ACHN (cell line): ENCODE measurements around the gene DLGAP1.
"Not testable (repeated sequence)": the region's sequence is repeated elsewhere in the genome, so short reads cannot be mapped to it uniquely, and the experiment has no call there.

Experiments
- DNase-seq: peaks from one replicate; pipeline ENCODE4 v3.0.0-alpha.2; 2015
- in situ Hi-C: cut with HindIII; loops from 2 replicates; pipeline ENCODE4 v1.10.0; 2017; ENCODE audit warnings: low sequenced_read_pairs, low pct_ligation_motif_present, low pct_unique_long_range_greater_than_20kb

Gene DLGAP1

DNA sequence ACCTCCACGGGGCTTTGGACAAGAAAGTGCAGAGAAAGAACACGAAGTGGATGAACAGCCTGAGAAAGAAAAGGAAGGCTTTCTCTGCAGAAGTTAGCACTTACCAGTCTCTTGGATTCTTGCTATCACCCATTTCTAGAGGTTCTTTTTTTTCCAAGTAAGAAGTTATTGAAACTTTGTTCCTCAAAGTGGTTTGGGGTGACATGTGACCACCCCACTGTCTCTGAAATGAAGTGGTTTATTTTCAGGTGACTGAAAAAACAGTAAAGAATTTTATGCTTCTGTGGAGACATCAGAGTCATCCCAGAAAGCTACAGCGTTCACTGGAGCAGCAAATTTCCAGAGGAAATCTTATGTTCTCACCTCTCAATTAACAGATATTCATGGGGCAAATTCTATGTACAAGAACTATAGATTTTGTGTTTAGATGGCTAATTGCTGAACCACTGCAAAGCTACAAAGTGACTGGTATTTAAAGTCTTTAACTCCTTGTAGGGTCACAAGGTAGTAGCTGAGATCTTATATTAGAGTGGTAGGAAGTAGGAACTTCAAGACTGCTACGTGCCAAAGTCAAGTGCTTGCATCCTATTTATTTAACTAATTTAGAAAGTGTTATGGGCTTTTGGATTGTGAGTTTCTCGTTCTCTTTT, 737.6 kb downstream of the DLGAP1 start:
- DNase-seq, result no peak
- in situ Hi-C loops, result no loop called here

DNA sequence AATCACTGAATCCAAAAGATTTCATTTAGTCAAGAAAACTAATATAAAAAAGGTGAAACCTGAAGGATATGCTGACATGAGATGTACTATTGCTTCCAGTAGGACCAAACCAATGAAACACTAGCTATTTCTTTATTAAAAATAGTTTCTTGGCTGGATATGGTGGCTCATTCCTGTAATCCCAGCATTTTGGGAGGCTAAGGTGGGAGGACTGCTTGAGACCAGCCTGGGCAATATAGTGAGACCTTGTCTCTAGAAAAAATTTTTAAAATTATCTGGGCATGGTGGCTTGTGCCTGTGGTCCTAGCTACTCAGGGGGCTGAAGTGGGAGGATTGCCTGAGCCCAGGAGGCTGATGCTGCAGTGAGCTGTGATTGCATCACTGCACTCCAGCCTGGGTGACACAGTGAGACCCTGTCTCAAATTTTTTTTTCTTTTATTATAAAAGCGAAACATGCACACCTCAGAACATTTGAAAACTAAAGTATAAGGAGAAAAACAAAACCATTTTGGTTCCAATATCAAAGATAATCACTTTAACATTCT, 738.9 kb downstream of the DLGAP1 start:
- in situ Hi-C loops, result no loop called here
- no peak for DNase-seq

DNA sequence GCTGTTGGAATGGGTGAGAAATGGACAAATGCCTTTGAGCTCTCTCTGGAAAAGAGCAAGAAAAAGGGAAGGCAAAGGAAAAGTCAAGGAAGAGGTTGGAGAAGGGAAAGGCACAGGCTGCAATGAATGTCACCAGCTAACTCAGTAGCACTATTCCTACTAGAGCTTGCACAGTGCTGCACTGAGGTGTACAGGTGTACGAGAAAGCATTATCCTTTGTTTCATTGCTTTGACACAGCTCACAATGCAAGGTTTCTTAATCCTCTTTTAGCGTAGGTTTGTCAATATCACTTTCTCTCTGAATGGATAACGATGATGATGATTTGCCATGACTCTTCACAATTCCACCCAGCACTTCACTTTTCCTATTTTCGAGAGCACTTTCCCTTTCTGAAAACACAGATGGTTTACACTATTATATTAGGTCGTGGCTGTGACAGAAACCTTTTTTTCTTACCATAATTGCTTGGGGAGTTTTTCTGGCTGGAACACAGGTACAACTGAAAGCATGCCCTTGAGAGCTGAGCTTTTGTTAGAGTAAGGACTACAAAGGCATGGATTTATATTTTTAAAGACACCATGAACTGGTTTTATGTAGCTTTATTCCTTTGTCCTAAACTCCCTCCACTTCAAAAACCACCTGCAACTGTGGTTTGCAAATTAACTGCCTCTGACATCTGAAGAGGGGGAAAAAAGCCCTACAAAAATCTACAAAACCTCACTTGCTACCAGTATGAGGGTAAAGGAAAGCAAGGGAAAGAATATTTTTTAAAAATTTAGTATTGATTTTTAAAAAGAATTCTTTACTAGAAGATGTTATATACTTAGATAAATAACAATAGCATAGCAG, 739.7 kb downstream of the DLGAP1 start:
- in situ Hi-C loops, result no loop called here
- no peak for DNase-seq

DNA sequence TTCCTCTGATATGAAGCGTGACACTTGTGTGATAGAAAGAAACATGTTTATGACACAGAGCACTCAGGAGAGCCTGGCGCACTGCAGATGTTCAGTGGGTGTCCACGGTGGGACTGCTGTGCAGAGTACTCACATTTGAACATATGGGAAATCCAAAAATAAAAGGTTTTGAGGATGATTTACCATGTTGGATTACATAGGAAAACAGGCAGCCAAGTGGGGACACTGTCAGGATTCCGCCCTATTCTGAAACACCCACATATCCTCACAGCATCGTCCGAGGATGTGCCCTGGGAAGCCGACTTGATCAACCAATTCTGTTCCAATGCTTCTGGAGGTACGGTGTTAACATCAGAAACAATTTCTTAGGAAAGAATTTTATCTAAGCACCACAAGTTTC, 741.4 kb downstream of the DLGAP1 start:
- no peak for DNase-seq
- in situ Hi-C loops, result no loop called here

DNA sequence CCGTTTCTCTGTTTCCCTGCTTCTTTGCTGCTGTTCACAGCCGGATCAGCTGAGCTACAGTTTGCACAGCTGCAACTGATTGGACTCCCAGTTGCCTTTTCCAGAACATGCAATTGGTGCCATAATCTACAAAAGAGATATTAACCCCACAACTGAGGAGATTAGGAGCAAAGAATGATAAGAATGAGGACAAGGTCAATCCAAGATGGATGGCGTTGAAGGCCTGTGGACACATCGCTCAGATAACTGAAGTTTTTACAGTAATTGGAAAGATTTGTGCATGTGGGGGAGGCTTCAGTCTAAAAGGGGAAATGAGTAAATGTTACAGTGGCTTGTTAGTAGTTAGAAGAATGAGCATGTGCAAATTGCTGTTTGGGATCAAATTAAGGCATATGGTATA, 741.9 kb downstream of the DLGAP1 start:
- no peak for DNase-seq
- in situ Hi-C loops, result no loop called here

DNA sequence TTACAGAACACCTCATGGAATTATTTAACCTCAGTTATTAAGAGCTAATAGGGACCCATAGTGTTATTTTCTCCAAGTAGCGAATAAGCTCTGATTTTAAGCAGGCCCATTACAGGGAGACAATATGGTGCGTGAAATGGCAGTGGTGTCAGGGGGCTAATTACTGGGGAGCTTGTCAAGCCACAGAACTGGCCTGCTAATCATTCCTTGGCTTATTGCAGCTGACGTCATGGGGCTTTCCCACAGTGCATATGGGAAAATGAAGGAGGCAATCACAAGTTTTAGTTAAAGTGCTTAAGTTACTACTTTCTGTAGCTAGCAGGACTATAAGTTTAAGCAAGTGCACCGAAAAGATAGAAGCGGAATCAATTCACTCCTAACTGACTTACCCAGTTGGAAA, 742.6 kb downstream of the DLGAP1 start:
- no peak for DNase-seq
- in situ Hi-C loops, result no loop called here

DNA sequence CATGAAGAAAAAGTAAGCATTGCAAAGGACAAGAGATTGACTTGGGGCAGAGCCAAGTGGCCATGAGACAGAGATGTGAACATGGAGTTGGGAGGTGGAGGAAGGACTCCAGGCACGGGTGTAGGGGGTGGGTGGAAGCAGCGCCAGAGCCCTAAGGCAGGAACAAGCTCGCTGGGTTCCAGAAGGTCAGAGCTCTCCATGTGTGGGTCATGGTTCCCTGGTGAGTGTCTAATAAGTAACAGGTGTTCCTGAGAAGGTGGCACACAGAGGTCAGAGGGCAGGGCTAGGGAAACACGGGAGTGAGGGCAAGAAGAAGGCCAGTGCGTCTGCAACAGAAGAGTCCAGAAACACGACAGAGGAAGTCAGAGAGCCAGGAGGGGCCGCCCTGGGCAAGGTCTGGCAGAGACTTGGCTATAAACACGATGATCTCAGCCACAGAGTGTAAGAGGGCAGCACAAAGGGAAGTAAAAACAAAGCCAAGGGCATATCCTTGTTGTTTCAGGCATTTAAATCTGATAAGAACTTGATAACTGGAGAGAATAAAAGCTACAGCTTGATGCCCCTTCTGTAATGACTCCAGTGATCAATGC, 744.3 kb downstream of the DLGAP1 start:
- peak; percentile 17 for DNase-seq
- in situ Hi-C loops, result no loop called here

DNA sequence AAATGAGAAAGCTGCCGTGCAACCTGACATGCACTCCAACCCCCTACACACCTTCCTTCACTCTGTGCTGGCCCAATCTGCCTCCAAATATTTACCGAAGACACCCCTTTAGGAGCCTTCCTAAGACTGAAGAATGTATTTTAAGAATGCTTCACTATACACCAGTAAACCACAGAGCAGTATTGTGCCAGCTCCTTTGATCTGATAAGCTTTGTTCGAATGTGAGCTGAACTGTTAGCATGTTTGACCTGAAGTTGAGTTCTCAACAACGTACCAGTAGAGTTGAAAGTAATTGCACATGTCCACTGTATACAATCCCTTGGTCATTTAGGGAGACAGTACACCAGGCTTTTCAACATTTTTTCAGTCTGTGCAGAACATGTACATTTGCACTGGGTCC, 745.9 kb downstream of the DLGAP1 start:
- no peak for DNase-seq
- in situ Hi-C loops, result no loop called here

DNA sequence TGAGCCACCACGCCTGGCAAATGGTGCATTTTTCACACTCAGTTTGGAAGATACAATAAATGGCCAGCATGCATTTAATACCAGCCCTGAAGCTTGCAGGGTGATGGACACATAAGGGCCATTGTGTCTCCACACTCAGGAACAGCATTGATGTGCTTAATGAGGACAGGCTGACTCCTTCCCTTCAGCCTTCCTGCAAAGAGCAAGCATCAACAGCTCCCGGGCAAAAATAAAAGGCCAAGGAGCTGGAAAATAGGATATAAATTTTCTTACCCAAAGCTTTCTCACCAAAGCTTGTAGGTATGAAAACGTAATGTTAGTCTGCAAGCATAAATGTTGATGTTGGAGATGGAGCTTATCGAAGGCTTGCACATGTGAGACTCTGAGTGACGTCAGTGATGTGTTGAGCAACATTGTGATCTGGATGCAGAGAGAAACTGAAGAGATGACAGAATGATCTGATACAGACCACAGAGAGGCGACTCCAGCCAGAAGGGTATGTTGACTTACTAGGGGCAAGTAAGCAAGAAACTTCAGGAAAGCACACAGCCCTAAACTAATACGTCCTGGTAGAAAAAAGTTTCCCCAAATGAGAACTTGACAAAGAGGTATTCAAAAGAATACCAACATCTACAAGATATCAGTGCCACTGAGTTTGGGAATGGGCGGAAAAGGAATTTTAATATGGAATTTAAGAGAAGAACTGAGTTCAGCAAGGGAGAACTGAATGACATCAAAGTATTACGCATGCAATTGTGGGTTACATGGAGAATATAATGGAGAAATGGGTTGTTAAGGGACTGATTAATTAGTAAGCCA, 748.6 kb downstream of the DLGAP1 start:
- in situ Hi-C loops, result no loop called here
- DNase-seq, result no peak

DNA sequence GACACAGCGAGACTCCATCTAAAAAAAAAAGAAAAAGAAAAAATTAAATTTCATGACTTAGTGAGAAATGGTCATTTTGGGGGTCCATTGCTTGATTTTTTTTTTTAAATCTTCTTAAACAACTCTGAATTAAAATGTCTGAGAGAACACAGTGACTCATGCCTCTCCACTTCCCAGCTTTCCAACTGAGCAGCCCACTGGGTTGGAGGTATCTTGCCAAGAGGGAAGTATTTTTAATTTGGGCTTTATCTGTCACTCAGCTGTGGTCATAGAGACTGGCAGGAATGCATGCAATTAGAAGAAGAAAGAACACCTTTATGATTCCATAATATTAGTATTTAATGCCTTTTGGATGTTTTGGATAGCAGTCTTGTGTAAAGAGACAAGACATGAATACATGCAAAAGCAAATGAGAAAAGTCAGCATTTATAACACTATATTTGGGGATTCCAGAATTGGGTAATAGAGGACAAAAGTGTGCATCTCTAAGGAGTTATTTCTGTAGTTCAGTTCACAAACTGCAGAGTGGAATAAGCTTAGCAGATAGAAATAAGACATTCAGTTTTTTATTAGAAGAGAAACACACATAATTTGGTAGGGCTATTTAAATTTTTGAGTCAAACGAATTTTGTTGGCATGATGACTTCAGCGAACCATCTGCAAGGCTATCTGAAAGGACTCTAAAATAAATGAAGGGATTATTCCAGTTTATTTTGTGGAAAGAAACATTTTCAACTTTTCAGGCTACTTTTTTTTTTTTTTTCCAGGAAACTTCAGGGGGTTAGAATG, 750.4 kb downstream of the DLGAP1 start:
- in situ Hi-C loops, result no loop called here
- peak; percentile 21 for DNase-seq

DNA sequence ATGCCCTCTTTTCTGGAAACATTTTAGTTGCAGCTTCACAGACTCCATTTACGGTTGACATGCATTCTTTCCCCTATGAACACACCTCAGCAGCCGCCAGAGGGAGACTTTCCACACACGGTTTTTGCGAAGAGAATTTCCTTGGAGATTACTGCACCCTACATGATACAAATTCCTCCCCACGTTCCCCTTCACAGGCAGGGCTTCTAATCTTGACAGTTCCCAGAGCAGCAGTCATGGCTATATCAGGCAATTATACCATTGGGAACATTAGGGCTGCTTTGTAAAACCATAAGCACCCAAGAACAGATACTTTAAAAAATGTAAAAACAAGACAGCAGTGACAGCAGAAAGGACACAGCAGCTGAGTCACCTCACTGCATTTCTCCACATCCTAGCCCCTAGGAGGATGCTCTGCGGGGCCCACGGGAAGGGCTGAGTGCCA, 751.4 kb downstream of the DLGAP1 start:
- no peak for DNase-seq
- in situ Hi-C loops, result no loop called here

DNA sequence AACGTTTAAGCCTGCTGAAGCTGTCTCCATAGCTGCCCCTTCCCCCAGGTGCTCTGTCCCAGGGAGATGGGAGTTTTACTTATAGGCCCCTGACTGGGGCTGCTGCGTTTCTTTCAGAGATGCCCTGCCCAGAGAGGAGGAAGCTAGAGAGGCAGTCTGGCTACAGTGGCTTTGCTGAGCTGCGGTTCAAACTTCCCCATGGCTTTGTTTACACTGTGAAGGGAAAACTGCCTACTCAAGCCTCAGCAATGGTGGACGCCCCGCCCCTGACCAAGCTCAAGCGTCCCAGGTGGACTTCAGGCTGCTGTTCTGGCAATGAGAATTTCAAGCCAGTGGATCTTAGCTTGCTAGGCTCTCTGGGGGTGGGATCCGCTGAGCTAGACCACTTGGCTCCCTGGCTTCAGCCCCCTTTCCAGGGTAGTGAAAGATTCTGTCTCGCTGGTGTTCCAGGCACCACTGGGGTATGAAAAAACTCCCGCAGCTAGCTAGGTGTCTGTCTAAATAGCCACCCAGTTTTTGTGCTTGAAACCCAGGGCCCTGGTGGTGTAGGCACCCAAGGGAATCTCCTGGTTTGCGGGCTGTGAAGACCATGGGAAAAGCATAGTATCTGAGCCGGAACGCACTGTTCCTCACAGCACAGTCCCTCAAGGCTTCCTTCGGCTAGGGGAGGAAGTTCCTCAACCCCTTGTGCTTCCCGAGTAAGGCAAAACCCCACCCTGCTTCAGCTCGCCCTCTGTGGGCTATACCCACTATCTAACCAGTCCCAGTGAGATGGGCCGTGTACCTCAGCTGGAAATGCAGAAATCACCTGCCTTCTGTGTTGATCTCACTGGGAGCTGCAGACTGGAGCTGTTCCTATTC, 755.2 kb downstream of the DLGAP1 start:
- in situ Hi-C loops, result not testable (repeated sequence)

DNA sequence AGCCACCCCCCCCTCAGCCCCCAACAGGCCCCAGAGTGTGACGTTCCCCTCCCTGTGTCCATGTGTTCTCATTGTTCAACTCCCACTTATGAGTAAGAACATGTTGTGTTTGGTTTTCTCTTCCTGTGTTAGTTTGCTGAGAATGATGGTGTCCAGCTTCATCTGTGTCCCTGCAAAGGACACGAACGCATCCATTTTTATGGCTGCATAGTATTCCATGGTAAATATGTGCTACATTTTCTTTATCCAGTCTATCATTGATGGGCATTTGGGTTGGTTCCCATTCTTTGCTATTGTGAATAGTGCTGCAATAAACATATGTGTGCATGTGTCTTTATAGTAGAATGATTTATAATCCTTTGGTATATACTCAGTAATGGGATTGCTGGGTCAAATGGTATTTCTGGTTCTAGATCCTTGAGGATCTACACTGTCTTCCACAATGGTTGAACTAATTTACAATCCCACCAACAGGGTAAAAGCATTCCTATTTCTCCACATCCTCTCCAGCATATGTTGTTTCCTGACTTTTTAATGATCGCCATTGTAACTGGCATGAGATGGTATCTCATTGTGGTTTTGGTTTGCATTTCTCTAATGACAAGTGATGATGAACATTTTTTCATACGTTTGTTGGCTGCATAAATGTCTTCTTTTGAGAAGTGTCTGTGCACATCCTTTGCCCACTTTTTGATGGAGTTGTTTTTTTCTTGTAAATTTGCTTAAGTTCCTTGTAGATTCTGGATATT, 760.9 kb downstream of the DLGAP1 start:
- in situ Hi-C loops, DNase-seq: not testable (repeated sequence)

More for the DNA sequence above, 755.2 kb downstream of the DLGAP1 start:
- DNase-seq, result not testable (repeated sequence)

DNA sequence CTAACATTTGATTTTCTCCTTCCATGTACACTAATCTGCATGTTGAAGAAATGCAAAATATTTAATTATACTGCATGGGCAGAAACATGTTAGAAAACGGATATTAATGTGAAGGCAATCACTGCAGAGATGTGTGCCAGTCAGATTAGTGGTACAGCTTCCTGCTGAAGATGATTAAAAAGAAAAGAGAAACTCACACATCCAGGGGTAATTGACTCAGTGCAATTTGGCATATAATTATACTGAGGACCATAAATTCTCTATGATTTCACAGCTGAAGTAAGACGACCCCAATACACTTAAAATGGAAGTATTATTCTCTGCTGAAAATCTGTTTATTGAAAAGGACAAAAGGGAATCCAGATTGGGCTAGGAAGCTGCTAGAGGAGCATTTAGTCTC, 761.7 kb downstream of the DLGAP1 start:
- in situ Hi-C loops, result no loop called here
- DNase-seq, result no peak

DNA sequence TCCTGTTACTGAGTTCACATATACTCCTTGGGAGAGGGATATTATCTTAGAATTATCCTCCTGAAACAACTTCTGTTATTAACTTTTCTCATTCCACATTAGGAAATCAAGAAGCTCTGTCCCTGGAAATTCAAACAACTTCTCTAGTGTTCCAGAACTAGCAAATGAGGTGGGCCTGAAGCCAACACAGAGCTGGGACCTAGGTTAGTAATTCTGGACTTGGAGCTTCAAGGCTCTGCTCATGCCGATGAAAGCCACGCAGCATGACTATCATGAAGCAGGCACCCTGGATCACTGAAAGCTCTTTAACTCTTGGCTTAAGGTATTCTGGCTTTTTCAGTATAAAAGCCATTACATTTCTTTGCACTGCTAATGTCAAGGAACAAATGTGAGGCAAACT, 762.4 kb downstream of the DLGAP1 start:
- in situ Hi-C loops, result no loop called here
- DNase-seq, result no peak

DNA sequence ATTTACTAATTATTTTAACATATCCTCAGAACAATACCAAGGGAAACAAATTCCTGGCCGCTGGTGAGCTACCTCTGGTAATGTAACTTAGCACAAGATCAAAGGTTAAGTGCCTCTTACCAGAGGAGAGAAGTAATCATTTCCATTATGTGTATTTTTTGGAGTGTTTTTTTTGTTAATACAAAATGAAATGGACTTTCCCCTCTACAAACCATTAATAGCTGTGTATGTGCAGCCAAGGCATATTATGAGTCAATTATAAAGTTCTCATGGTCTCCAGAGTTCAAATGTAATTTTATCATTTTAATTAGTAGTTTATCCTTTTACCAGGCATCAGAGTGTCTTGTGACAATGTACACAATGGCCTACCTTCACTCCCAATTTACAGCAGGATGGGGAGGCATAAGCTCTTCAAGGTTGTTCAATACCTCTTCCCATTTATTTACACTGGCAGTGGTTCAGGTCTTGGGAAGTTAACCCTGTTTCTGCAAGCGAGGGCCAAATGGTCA, 762.9 kb downstream of the DLGAP1 start:
- in situ Hi-C loops, result no loop called here
- no peak for DNase-seq
